ENCODE data around the gene PCDHGB2. TPM values are rescaled to one million over a fixed set of nuclear protein-coding genes. Genes with fewer than 3 reads are reported as not detected.
A peak's percentile ranks its signal among the peaks of the same experiment; 100 is the strongest.
"Not testable (repeated sequence)": the region's sequence is repeated elsewhere in the genome, so short reads cannot be mapped to it uniquely, and the experiment has no call there.

PCDHGB2 gene
- total RNA-seq, 4 donors from 2014 or later, result 2.1 to 12.7 (median 3.2) TPM

- WGBS, 2 donors (ENCODE audit: low coverage in 1 of 2), result 19 to 29% methylated on average over 24 to 27 of the region's 27 CpGs
- Histone ChIP-seq H3K36me3 (no peaks in the 10 kb centered on the region), H3K4me3 (peak overlapping the region in 3 of 4 donors; percentile 26 to 50 (median 35)), H3K4me1 (peaks cover 0 to 2% (median under 1%) of the 10 kb centered on the region in 4 donors), H3K9me3 (peaks cover 24 to 41% of the 10 kb centered on the region in 2 donors), H3K27me3 (peaks cover 13% of the 10 kb centered on the region), H3K27ac (peak overlapping the region; percentile 14 to 64 (median 38))
- in situ Hi-C loops (cut with MboI; ENCODE audit: low pct_ligation_motif_present in 1 of 4, low pct_unique_long_range_greater_than_20kb in 1 of 4, low sequenced_read_pairs in 3 of 4), result no loop called here
- intact Hi-C loops (cut with DNase I; ENCODE audit: low total_unique reads), result loop anchor here (10.0 kb wide), 1 partner anchor 239 kb away; no protein-coding TSS in a partner anchor
- TF ChIP-seq EP300 (IDR thresholded peaks at IDR 0.05; ENCODE audit: low read depth), result no peak
- peak; percentile 39 to 49 (median 44) for TF ChIP-seq CTCF (IDR thresholded peaks at IDR 0.05)
- TF ChIP-seq POLR2AphosphoS5 (IDR thresholded peaks at IDR 0.05), result peak in 1 of 3 donors; percentile 31
- DNase-seq, result peak; percentile 63
These were observed 33.5 kb upstream of the PCDHGB2 start for GRCh38 chr5:141326088-141326854.

- DNase-seq, result no peak
- peaks cover 28 to 45% of the 10 kb centered on the region in 2 donors for H3K9me3 ChIP-seq
- no peak overlapping the region for H3K27ac ChIP-seq
- H3K4me3 ChIP-seq, result no peak overlapping the region
- H3K4me1 ChIP-seq, result no peaks in the 10 kb centered on the region
- intact Hi-C loops (cut with DNase I; ENCODE audit: low total_unique reads), result loop anchor here (10.0 kb wide), 1 partner anchor 237 kb away; no protein-coding TSS in a partner anchor
- TF ChIP-seq EP300 (IDR thresholded peaks at IDR 0.05; ENCODE audit: low read depth), result no peak
- H3K36me3 ChIP-seq, result no peaks in the 10 kb centered on the region
- WGBS, 2 donors (ENCODE audit: low coverage in 1 of 2), result 81% methylated on average over 8 of the region's 8 CpGs; no CpG with 5 or more reads in 1 of the 2 donors
- in situ Hi-C loops (cut with MboI; ENCODE audit: low pct_ligation_motif_present in 1 of 4, low pct_unique_long_range_greater_than_20kb in 1 of 4, low sequenced_read_pairs in 3 of 4), result no loop called here
- peaks cover 28% of the 10 kb centered on the region for H3K27me3 ChIP-seq
These were observed 31.6 kb upstream of the PCDHGB2 start for GRCh38 chr5:141328231-141328630.

GRCh38 chr5:141330299-141331080 is 29.3 kb upstream of the PCDHGB2 start, which contains the start of gene PCDHGA1:
Gene PCDHGA1, plus strand, starts transcription at chr5:141330514.
- no peak within 1 kb of the TSS for H3K27ac ChIP-seq
- no peaks in the 10 kb centered on the region for H3K4me1 ChIP-seq
- TF ChIP-seq CTCF (IDR thresholded peaks at IDR 0.05), result peak in 1 of 5 experiments; percentile 14
- no peak for TF ChIP-seq POLR2AphosphoS5 (IDR thresholded peaks at IDR 0.05)
- TF ChIP-seq EP300 (IDR thresholded peaks at IDR 0.05; ENCODE audit: low read depth), result no peak
- H3K4me3 ChIP-seq, result no peak within 1 kb of the TSS
- peaks cover 45 to 67% of the 10 kb centered on the region in 2 donors for H3K9me3 ChIP-seq
- H3K27me3 ChIP-seq, result peaks cover 49% of the 10 kb centered on the region
- no peak for DNase-seq
- intact Hi-C loops (cut with DNase I; ENCODE audit: low total_unique reads), result no loop called here
- in situ Hi-C loops (cut with MboI; ENCODE audit: low pct_ligation_motif_present in 1 of 4, low pct_unique_long_range_greater_than_20kb in 1 of 4, low sequenced_read_pairs in 3 of 4), result no loop called here
- H3K36me3 ChIP-seq, result peaks cover 0 to 3% (median 0%) of the 10 kb centered on the region in 4 donors
- WGBS, 2 donors (ENCODE audit: low coverage in 1 of 2), result 48 to 63% methylated on average over 14 to 21 of the region's 21 CpGs

GRCh38 chr5:141332571-141332970 is 27.2 kb upstream of the PCDHGB2 start:
- Histone ChIP-seq H3K27me3 (peaks cover 69% of the 10 kb centered on the region), H3K9me3 (peaks cover 51 to 77% of the 10 kb centered on the region in 2 donors)
- H3K4me3 ChIP-seq; H3K27ac ChIP-seq; DNase-seq; intact Hi-C loops (cut with DNase I; ENCODE audit: low total_unique reads); in situ Hi-C loops (cut with MboI; ENCODE audit: low pct_ligation_motif_present in 1 of 4, low pct_unique_long_range_greater_than_20kb in 1 of 4, low sequenced_read_pairs in 3 of 4); H3K36me3 ChIP-seq; H3K4me1 ChIP-seq: not testable (repeated sequence)
- 74% methylated on average over 38 of the region's 39 CpGs; no CpG with 5 or more reads in 1 of the 2 donors for WGBS, 2 donors (ENCODE audit: low coverage in 1 of 2)

Data from transverse colon (tissue), 4 donors.